Neural progenitor cell (in vitro differentiated cells): ENCODE results near the gene INHBA. TPM values are rescaled to one million over a fixed set of nuclear protein-coding genes. Genes with fewer than 3 reads are reported as not detected.

ENCODE experiments used
- DNase-seq: peaks from one replicate; pipeline ENCODE4 v3.0.0-alpha.2; 2016; ENCODE audit warnings: low spot score
- H2AFZ ChIP-seq: fragments of 200-600 bp; sonication (generic); replicated peaks from 2 replicates; pipeline ENCODE4 v1.6.1; 2016; ENCODE audit warnings: antibody characterized with exemption
- H3F3A ChIP-seq: fragments of 200-600 bp; sonication (generic); 2 replicates; pipeline ENCODE4 v1.6.1; 2016; ENCODE audit warnings: antibody characterized with exemption, low read depth
- H3K27ac ChIP-seq: fragments of 200-600 bp; sonication (generic); 2 replicates; pipeline ENCODE4 v1.5.1; 2016; ENCODE audit warnings: mild to moderate bottlenecking
- H3K27me3 ChIP-seq: fragments of 200-600 bp; sonication (generic); 2 replicates; pipeline ENCODE4 v1.6.1; 2016; ENCODE audit warnings: mild to moderate bottlenecking, moderate library complexity
- H3K36me3 ChIP-seq: fragments of 200-600 bp; sonication (generic); 2 replicates; pipeline ENCODE4 v1.5.1; 2016
- H3K4me1 ChIP-seq: fragments of 200-600 bp; sonication (generic); 2 replicates; pipeline ENCODE4 v1.6.1; 2016; ENCODE audit warnings: mixed run types
- H3K4me2 ChIP-seq: fragments of 200-600 bp; sonication (generic); 2 replicates; pipeline ENCODE4 v1.6.1; 2016
- H3K4me3 ChIP-seq: fragments of 200-600 bp; sonication (generic); 2 replicates; pipeline ENCODE4 v1.5.1; 2016
- H3K79me2 ChIP-seq: fragments of 200-600 bp; sonication (generic); 2 replicates; pipeline ENCODE4 v1.6.1; 2016; ENCODE audit warnings: low read depth
- H3K9ac ChIP-seq: fragments of 200-600 bp; sonication (generic); 2 replicates; pipeline ENCODE4 v1.6.1; 2016
- H3K9me3 ChIP-seq: fragments of 200-600 bp; sonication (generic); 2 replicates; pipeline ENCODE4 v1.5.1; 2016; ENCODE audit warnings: low read depth
- H4K20me1 ChIP-seq: fragments of 200-600 bp; sonication (generic); 2 replicates; pipeline ENCODE4 v1.6.1; 2016; ENCODE audit warnings: low read depth
- H3K27ac Mint-ChIP-seq: 3 replicates; pipeline ENCODE4 v1.8.0; 2021; ENCODE audit warnings: mixed read lengths
- H3K27me3 Mint-ChIP-seq: 2 replicates; pipeline ENCODE4 v1.8.0; 2022; ENCODE audit warnings: low read depth, mild to moderate bottlenecking, inconsistent platforms, moderate library complexity, mixed read lengths; ENCODE audit not compliant: insufficient read depth
- H3K36me3 Mint-ChIP-seq: 3 replicates; pipeline ENCODE4 v1.8.0; 2021; ENCODE audit warnings: mixed read lengths
- H3K4me1 Mint-ChIP-seq: 3 replicates; pipeline ENCODE4 v1.8.0; 2021; ENCODE audit warnings: mixed read lengths
- H3K4me3 Mint-ChIP-seq: 3 replicates; pipeline ENCODE4 v1.8.0; 2021; ENCODE audit warnings: mild to moderate bottlenecking, moderate library complexity, mixed read lengths
- H3K9me3 Mint-ChIP-seq: 3 replicates; pipeline ENCODE4 v1.8.0; 2020; ENCODE audit warnings: mixed read lengths
- EZH2 ChIP-seq: fragments of 200-600 bp; sonication (generic); IDR thresholded peaks from 2 replicates; pipeline ENCODE4 v1.6.1; 2017; ENCODE audit warnings: antibody characterized with exemption, mild to moderate bottlenecking, moderate library complexity
- EZH2phosphoT487 ChIP-seq: fragments of 200-600 bp; sonication (generic); IDR thresholded peaks from 2 replicates; pipeline ENCODE4 v1.6.1; 2017; ENCODE audit warnings: antibody characterized with exemption
- total RNA-seq: library from RNA; depleted of rRNA; stranded (reverse); fragments of >200 nt; gene quantifications from 2 replicates; pipeline ENCODE4 v1.2.3, GENCODE V29; 2015; ENCODE audit warnings: low replicate concordance
- TF ChIP-seq, protein P1 (sequence below): fragments of 200-600 bp; sonication (generic); IDR thresholded peaks from 2 replicates; pipeline ENCODE4 v1.5.1; 2017; ENCODE audit warnings: antibody characterized with exemption, mild to moderate bottlenecking

INHBA gene
- total RNA-seq, 1 donor from 2014 or later: 0.09 TPM

DNA sequence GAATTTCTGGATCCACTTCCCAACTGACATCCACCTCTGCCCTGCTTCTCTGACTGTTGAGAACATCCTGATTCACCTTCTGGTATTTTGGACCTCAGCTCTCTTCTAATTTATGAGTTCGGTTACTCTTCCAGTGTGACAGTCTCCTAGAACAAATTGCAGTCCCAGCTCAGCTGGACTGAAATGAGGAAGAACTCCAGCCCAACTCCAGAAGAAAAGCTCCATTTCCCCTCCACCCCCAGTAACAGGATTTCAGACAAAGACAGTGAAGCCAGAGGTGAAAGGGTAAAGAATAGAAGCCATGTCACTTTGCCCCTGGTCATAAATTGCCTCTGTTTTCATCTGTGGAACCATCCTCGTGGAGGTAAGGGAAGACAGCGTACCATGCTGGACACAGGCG lies 26.2 kb upstream of the INHBA start:
- H3K4me3 Mint-ChIP-seq: no peak overlapping the region
- H3K4me3 ChIP-seq: no peak overlapping the region
- DNase-seq: no peak
- no peak overlapping the region for H2AFZ ChIP-seq
- H3K4me2 ChIP-seq: no peak overlapping the region
- peaks cover 13% of the 10 kb centered on the region for H3K4me1 Mint-ChIP-seq
- H3K9me3 ChIP-seq: no peaks in the 10 kb centered on the region
- TF ChIP-seq EZH2phosphoT487 (no peak), EZH2 (no peak)
- TF ChIP-seq, protein P1, sequence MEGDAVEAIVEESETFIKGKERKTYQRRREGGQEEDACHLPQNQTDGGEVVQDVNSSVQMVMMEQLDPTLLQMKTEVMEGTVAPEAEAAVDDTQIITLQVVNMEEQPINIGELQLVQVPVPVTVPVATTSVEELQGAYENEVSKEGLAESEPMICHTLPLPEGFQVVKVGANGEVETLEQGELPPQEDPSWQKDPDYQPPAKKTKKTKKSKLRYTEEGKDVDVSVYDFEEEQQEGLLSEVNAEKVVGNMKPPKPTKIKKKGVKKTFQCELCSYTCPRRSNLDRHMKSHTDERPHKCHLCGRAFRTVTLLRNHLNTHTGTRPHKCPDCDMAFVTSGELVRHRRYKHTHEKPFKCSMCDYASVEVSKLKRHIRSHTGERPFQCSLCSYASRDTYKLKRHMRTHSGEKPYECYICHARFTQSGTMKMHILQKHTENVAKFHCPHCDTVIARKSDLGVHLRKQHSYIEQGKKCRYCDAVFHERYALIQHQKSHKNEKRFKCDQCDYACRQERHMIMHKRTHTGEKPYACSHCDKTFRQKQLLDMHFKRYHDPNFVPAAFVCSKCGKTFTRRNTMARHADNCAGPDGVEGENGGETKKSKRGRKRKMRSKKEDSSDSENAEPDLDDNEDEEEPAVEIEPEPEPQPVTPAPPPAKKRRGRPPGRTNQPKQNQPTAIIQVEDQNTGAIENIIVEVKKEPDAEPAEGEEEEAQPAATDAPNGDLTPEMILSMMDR: no peak
- H3K27me3 Mint-ChIP-seq: no peaks in the 10 kb centered on the region
- H3K27ac Mint-ChIP-seq: no peak overlapping the region
- no peaks in the 10 kb centered on the region for H3F3A ChIP-seq
- no peaks in the 10 kb centered on the region for H3K36me3 ChIP-seq
- peaks cover 2% of the 10 kb centered on the region for H3K9me3 Mint-ChIP-seq
- H3K27me3 ChIP-seq: no peaks in the 10 kb centered on the region
- H3K9ac ChIP-seq: no peak overlapping the region
- H3K79me2 ChIP-seq: no peaks in the 10 kb centered on the region
- H3K36me3 Mint-ChIP-seq: no peaks in the 10 kb centered on the region
- H3K27ac ChIP-seq: no peak overlapping the region
- peaks cover 8% of the 10 kb centered on the region for H3K4me1 ChIP-seq
- H4K20me1 ChIP-seq: no peaks in the 10 kb centered on the region

DNA sequence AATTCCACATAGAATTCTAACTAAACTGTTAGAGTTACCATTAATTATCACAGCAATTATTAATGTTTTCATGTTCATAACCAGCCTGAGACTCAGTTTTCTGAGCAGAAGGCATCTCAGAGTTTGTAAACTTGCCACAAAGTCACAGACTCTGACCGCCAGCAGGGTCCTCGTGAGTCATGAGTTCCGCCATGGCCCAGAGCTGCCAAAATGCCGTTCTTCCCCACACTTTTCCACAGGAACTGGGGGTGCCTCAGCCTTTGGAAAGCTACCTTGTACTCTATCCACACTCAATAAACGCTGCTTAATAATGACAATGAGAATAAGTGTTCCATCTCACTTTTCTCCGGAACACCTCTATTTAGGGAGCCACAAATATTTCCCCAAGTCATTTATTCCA lies 22.1 kb upstream of the INHBA start:
- H3K4me3 Mint-ChIP-seq: no peak overlapping the region
- no peaks in the 10 kb centered on the region for H3K79me2 ChIP-seq
- peaks cover 8% of the 10 kb centered on the region for H3K4me1 ChIP-seq
- H3K9me3 Mint-ChIP-seq: peaks cover 6% of the 10 kb centered on the region
- no peaks in the 10 kb centered on the region for H4K20me1 ChIP-seq
- H3K36me3 Mint-ChIP-seq: no peaks in the 10 kb centered on the region
- no peak for DNase-seq
- peaks cover 10% of the 10 kb centered on the region for H3K4me1 Mint-ChIP-seq
- no peaks in the 10 kb centered on the region for H3K27me3 ChIP-seq
- H3K27ac ChIP-seq: no peak overlapping the region
- no peak overlapping the region for H3K4me2 ChIP-seq
- no peaks in the 10 kb centered on the region for H3K36me3 ChIP-seq
- H3K27ac Mint-ChIP-seq: no peak overlapping the region
- no peaks in the 10 kb centered on the region for H3K27me3 Mint-ChIP-seq
- H3F3A ChIP-seq: no peaks in the 10 kb centered on the region
- H3K9me3 ChIP-seq: no peaks in the 10 kb centered on the region
- no peak overlapping the region for H2AFZ ChIP-seq
- no peak overlapping the region for H3K9ac ChIP-seq
- no peak overlapping the region for H3K4me3 ChIP-seq
- TF ChIP-seq EZH2phosphoT487 (no peak), EZH2 (no peak)
- TF ChIP-seq, protein P1: no peak

DNA sequence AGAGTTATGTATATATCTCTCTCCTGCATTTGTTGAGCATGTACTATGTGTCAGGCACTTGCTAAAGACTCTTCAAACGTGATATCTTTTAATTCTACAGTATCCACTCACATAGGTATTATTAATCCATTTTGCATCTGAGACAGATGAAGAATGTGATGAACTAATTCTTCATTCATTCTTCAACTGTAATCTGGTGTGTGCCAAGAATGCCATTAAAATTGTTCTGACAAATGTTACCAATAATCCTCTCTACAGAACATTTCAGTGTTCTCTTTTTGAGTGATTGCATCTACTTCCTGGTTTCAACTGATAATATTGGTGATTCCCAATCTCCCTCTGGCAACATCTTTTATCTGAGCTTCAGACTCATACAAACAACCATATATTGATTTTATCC lies 18.0 kb upstream of the INHBA start:
- Histone ChIP-seq H3K4me1 (peaks cover 5% of the 10 kb centered on the region), H3K9me3 (no peaks in the 10 kb centered on the region), H3K27me3 (no peaks in the 10 kb centered on the region), H2AFZ (no peak overlapping the region), H3K36me3 (no peaks in the 10 kb centered on the region), H3K79me2 (no peaks in the 10 kb centered on the region), H3K4me3 (no peak overlapping the region), H3K4me2 (no peak overlapping the region), H3K9ac (no peak overlapping the region), H3F3A (no peaks in the 10 kb centered on the region), H3K27ac (no peak overlapping the region), H4K20me1 (no peaks in the 10 kb centered on the region)
- H3K36me3 Mint-ChIP-seq: no peaks in the 10 kb centered on the region
- H3K27ac Mint-ChIP-seq: no peak overlapping the region
- H3K4me3 Mint-ChIP-seq: no peak overlapping the region
- no peak for DNase-seq
- H3K4me1 Mint-ChIP-seq: peaks cover 3% of the 10 kb centered on the region
- TF ChIP-seq, protein P1: no peak
- TF ChIP-seq EZH2phosphoT487 (no peak), EZH2 (no peak)
- H3K27me3 Mint-ChIP-seq: no peaks in the 10 kb centered on the region
- H3K9me3 Mint-ChIP-seq: peaks cover 4% of the 10 kb centered on the region

DNA sequence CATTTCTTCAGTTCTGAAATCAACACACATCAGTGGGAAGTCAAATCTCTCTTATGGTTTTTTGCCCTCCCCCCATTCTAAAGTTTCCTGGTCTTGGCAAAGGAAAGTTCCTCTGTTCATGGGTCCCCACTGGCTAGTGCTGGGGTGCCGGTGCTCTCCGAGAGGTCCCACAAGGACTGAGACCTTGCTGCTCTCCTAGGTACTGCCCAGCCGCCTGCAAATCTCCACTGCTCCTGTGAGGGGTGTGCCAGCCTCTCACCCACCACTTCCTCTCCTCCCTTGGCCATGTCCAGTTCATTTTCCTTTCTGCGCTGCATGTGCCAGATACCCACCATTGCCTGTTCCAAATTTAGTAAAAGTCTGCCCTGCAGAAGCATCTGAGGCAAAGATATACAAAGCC lies 17.2 kb upstream of the INHBA start:
- no peaks in the 10 kb centered on the region for H3K36me3 ChIP-seq
- H3K9me3 Mint-ChIP-seq: peaks cover 4% of the 10 kb centered on the region
- H3K4me1 Mint-ChIP-seq: no peaks in the 10 kb centered on the region
- no peak overlapping the region for H2AFZ ChIP-seq
- H3K27me3 ChIP-seq: no peaks in the 10 kb centered on the region
- DNase-seq: no peak
- H3K36me3 Mint-ChIP-seq: no peaks in the 10 kb centered on the region
- H3K79me2 ChIP-seq: no peaks in the 10 kb centered on the region
- no peaks in the 10 kb centered on the region for H3K4me1 ChIP-seq
- H3K4me2 ChIP-seq: no peak overlapping the region
- no peak overlapping the region for H3K27ac ChIP-seq
- no peak overlapping the region for H3K9ac ChIP-seq
- H3K27me3 Mint-ChIP-seq: no peaks in the 10 kb centered on the region
- no peak overlapping the region for H3K4me3 Mint-ChIP-seq
- no peak overlapping the region for H3K4me3 ChIP-seq
- H3K27ac Mint-ChIP-seq: no peak overlapping the region
- no peaks in the 10 kb centered on the region for H3F3A ChIP-seq
- no peaks in the 10 kb centered on the region for H4K20me1 ChIP-seq
- no peaks in the 10 kb centered on the region for H3K9me3 ChIP-seq
- TF ChIP-seq EZH2phosphoT487 (no peak), EZH2 (no peak)
- TF ChIP-seq, protein P1: no peak
